Neural cell (in vitro differentiated cells): ENCODE results near the gene TUBA8.

Experiments
- EP300 ChIP-seq: fragments of 450-650 bp; conservative IDR thresholded peaks from 2 replicates; pipeline ENCODE4 v1.6.1; 2014; ENCODE audit warnings: antibody characterized with exemption, mild to moderate bottlenecking, moderate library complexity; ENCODE audit not compliant: poor library complexity, severe bottlenecking
- MXI1 ChIP-seq: fragments of 450-650 bp; conservative IDR thresholded peaks from 2 replicates; pipeline ENCODE4 v1.6.1; 2014; ENCODE audit warnings: antibody characterized with exemption, mild to moderate bottlenecking; ENCODE audit not compliant: poor library complexity, severe bottlenecking
- POLR2AphosphoS5 ChIP-seq: IDR thresholded peaks from 2 replicates; pipeline ENCODE4 v1.6.1; 2012
- RAD21 ChIP-seq: fragments of 450-650 bp; conservative IDR thresholded peaks from 2 replicates; pipeline ENCODE4 v1.6.1; 2014; ENCODE audit warnings: antibody characterized with exemption, mild to moderate bottlenecking, moderate library complexity
- SMC3 ChIP-seq: fragments of 450-650 bp; conservative IDR thresholded peaks from 2 replicates; pipeline ENCODE4 v1.6.1; 2014; ENCODE audit warnings: antibody characterized with exemption, mild to moderate bottlenecking, moderate library complexity; ENCODE audit not compliant: poor library complexity
- TAF1 ChIP-seq: IDR thresholded peaks from 2 replicates; pipeline ENCODE4 v1.6.1; 2012; ENCODE audit warnings: low read depth
- TF ChIP-seq, protein P1 (sequence below): fragments of 450-650 bp; IDR thresholded peaks from 2 replicates; pipeline ENCODE4 v1.5.1; 2014; ENCODE audit warnings: antibody characterized with exemption, mild to moderate bottlenecking, moderate library complexity; ENCODE audit not compliant: poor library complexity, severe bottlenecking
- TF ChIP-seq, protein P2 (sequence below): IDR thresholded peaks from 2 replicates; pipeline ENCODE4 v1.6.1; 2012; ENCODE audit warnings: borderline replicate concordance

DNA sequence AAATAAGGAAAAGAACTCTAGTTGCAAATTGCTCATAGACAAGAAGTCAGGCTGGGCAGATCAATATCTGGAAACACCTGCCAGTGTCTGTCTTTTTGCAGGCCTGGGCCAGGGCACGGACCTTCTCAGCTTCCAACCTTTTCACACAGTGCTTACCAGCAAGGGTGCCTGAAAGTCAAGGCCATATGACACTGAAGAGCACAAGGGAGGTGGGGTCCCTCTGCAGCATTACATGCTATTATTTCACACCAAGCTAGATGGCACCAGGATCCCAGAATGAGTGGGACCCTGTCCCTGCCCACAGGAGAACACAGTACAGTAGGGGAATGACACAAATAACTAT, 38.7 kb upstream of the TUBA8 start:
- TF ChIP-seq, protein P1, sequence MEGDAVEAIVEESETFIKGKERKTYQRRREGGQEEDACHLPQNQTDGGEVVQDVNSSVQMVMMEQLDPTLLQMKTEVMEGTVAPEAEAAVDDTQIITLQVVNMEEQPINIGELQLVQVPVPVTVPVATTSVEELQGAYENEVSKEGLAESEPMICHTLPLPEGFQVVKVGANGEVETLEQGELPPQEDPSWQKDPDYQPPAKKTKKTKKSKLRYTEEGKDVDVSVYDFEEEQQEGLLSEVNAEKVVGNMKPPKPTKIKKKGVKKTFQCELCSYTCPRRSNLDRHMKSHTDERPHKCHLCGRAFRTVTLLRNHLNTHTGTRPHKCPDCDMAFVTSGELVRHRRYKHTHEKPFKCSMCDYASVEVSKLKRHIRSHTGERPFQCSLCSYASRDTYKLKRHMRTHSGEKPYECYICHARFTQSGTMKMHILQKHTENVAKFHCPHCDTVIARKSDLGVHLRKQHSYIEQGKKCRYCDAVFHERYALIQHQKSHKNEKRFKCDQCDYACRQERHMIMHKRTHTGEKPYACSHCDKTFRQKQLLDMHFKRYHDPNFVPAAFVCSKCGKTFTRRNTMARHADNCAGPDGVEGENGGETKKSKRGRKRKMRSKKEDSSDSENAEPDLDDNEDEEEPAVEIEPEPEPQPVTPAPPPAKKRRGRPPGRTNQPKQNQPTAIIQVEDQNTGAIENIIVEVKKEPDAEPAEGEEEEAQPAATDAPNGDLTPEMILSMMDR: no peak
- TF ChIP-seq EP300 (no peak), POLR2AphosphoS5 (no peak), SMC3 (no peak), RAD21 (no peak), TAF1 (no peak), MXI1 (no peak)
- TF ChIP-seq, protein P2, sequence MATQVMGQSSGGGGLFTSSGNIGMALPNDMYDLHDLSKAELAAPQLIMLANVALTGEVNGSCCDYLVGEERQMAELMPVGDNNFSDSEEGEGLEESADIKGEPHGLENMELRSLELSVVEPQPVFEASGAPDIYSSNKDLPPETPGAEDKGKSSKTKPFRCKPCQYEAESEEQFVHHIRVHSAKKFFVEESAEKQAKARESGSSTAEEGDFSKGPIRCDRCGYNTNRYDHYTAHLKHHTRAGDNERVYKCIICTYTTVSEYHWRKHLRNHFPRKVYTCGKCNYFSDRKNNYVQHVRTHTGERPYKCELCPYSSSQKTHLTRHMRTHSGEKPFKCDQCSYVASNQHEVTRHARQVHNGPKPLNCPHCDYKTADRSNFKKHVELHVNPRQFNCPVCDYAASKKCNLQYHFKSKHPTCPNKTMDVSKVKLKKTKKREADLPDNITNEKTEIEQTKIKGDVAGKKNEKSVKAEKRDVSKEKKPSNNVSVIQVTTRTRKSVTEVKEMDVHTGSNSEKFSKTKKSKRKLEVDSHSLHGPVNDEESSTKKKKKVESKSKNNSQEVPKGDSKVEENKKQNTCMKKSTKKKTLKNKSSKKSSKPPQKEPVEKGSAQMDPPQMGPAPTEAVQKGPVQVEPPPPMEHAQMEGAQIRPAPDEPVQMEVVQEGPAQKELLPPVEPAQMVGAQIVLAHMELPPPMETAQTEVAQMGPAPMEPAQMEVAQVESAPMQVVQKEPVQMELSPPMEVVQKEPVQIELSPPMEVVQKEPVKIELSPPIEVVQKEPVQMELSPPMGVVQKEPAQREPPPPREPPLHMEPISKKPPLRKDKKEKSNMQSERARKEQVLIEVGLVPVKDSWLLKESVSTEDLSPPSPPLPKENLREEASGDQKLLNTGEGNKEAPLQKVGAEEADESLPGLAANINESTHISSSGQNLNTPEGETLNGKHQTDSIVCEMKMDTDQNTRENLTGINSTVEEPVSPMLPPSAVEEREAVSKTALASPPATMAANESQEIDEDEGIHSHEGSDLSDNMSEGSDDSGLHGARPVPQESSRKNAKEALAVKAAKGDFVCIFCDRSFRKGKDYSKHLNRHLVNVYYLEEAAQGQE: no peak
